GM21381 (cell line): ENCODE data around the gene LRRFIP1.
"Not testable (repeated sequence)": the region's sequence is repeated elsewhere in the genome, so short reads cannot be mapped to it uniquely, and the experiment has no call there.

ENCODE experiments used
- ATAC-seq: cut with Tn5 transposase; IDR thresholded peaks from one replicate; pipeline ENCODE4 v1.9.1; 2021; ENCODE audit warnings: mild to moderate bottlenecking, moderate library complexity; ENCODE audit not compliant: unreplicated experiment

Gene LRRFIP1

GRCh38 chr2:237596520-237597195 is 30.7 kb upstream of the LRRFIP1 start:
- no peak for ATAC-seq

GRCh38 chr2:237597196-237598145 is 29.9 kb upstream of the LRRFIP1 start:
- no peak for ATAC-seq

GRCh38 chr2:237598468-237599208 is 28.7 kb upstream of the LRRFIP1 start:
- ATAC-seq = no peak

- no peak for ATAC-seq
Measured at GRCh38 chr2:237599465-237600110, 27.8 kb upstream of the LRRFIP1 start.

GRCh38 chr2:237600205-237600846 is 27.1 kb upstream of the LRRFIP1 start:
- ATAC-seq = no peak

GRCh38 chr2:237601453-237602116 is 25.8 kb upstream of the LRRFIP1 start:
- no peak for ATAC-seq

GRCh38 chr2:237602409-237602808 is 25.0 kb upstream of the LRRFIP1 start:
- ATAC-seq = no peak

- no peak for ATAC-seq
Measured at GRCh38 chr2:237603049-237603717, 24.2 kb upstream of the LRRFIP1 start.

- ATAC-seq = peak; percentile 75
Measured at GRCh38 chr2:237603718-237604362, 23.5 kb upstream of the LRRFIP1 start.

- ATAC-seq = no peak
Measured at GRCh38 chr2:237604391-237604790, 23.0 kb upstream of the LRRFIP1 start.

GRCh38 chr2:237604960-237605359 is 22.4 kb upstream of the LRRFIP1 start:
- no peak for ATAC-seq

GRCh38 chr2:237606522-237606921 is 20.9 kb upstream of the LRRFIP1 start:
- ATAC-seq = not testable (repeated sequence)

GRCh38 chr2:237612527-237613357 is 14.6 kb upstream of the LRRFIP1 start:
- no peak for ATAC-seq

- no peak for ATAC-seq
Measured at GRCh38 chr2:237613679-237614078, 13.7 kb upstream of the LRRFIP1 start.

GRCh38 chr2:237614151-237614720 is 13.2 kb upstream of the LRRFIP1 start:
- ATAC-seq = no peak

- no peak for ATAC-seq
Measured at GRCh38 chr2:237615631-237616249, 11.6 kb upstream of the LRRFIP1 start.

GRCh38 chr2:237616373-237616733 is 11.0 kb upstream of the LRRFIP1 start:
- no peak for ATAC-seq
